GM15510 (cell line): ENCODE data around the gene DCBLD1.

ENCODE experiments used
- POLR2A ChIP-seq: IDR thresholded peaks from 3 replicates; pipeline ENCODE4 v1.6.1; 2011; ENCODE audit warnings: borderline replicate concordance; ENCODE audit not compliant: insufficient read length; ENCODE audit errors: extremely low read depth

Gene DCBLD1

DNA sequence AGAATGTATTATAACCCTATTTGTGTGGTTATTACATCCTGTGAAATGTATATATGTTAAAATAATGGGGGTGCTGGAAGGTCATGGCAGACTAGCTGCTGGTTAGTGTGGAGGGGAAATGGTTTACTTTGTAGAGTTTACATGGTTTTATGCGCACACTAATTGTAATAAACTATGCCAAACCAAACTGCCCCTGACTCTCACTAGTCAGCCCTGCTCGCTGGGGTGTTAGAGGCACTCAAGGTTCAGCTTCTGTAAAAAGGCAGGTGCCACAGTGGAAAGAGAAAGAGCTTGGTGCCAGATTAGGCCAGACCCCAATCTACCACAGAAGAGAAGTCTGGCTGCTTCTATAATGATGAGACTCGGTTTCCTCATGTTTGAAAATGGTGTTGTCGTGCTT, 67.1 kb downstream of the DCBLD1 start:
- TF ChIP-seq POLR2A: no peak

DNA sequence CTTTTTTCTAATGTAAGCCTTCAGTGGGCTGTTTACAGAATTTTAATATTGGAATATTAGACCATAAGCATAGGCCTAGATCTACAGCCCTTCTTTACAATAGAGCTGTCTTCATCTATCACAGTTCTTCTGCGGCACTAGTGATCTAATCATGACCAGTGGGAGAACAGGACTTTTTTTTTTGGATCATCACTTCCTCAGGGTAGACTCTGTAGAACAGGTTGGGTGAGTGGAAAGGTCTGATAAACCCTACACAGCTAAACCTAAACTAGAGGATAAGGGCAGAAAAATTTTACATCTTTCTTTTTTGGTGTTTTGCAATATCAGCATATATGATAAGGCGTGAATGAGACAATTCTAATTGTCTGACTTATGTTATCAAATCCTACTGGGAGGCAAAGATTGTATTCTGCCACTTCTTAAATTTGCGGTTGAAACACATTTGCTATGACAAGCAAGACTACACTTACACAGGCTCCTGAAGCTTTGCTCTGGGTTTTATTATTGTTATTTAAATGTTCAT, 67.7 kb downstream of the DCBLD1 start:
- TF ChIP-seq POLR2A: no peak

DNA sequence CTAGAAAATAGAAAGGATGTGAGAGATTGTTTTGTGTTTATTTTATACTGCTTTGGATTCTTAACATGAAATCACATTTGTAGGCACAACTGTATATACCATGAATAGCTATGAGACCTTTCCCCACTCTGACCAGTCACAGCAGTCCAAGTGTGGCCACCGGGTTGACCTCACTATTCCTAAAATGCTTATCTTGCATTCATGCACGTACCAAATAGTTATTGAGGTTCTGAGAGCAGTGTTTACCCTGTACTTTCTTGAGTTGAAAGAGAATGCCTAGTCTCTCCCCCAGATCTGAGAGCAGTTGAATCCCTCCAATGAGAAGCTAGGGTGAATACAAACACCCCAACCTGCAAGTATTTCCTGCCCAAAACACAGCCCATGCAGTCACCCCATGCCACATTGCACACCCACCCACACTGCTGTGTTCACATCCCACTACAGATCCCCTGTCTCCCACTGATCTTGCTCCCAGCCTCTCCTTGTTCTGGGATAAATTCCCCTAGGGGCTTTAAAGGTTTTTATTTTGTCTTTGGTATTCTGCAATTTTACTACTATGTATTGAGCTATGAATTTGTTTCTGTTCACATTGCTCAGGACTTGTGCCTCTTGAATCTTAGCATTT, 68.3 kb downstream of the DCBLD1 start:
- TF ChIP-seq POLR2A: no peak

DNA sequence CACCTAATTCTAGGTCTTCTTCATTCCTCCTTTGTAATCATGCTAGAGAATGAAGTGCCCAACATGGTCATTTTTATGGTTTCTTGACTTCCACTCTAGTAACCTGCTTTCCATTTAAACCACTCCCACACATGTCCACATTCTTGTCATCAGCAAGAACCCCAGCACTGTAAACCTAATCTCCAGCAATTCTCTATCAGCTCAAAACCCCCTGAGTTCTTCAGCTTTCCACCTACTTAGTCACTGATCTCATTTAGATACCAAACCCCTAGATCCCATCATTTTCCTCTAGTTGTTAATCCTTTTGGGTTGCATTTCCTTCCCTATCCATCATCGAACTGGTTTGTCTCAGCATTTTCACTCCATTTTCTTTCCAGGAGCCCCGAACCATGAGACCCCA, 70.1 kb downstream of the DCBLD1 start:
- TF ChIP-seq POLR2A: no peak

DNA sequence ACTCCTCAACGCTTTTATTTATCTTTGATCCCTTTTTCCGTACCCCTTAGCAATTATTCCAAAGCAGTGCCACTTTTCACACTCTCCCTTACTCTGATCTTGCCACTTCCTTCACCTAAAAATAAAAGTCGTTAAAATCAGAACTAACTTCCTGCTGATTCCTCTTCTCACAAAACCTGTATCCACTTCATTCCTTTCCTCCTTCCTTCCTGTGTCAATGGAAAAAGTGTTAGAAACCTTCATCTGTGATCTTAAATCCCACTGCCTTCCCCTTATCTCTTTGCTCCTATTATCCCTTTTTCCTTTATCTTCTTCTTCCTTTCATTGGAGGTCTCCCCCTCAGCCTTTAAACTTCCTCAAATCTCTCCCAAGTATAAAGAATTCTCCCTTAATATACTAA, 70.7 kb downstream of the DCBLD1 start:
- TF ChIP-seq POLR2A: no peak

DNA sequence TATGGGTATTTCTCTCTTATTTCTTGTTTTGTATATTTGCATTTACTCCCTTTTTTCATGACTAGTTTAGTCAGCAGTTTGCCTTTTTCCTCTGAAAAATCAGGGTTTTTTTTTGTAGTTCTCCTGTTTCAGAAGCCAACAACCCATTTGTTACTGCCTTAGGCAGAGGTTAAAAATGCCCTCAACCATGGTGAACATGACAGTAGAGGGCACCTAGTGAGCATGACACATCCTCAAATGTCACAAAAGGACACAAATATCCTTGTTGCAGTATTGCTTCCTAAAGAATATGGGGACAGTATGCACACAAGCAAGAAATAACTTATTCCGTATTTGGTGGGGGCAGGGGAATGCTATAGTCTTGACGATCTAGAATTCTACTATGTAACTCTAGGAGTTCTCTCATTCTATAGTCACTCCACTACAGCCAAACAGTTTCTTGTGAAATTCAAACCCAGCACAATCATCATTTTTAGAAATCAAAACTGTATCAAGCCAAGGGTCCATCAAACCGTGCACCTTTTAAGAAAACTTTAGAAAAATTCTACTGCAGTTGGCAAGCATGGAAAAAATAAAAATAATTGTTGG, 72.9 kb downstream of the DCBLD1 start:
- TF ChIP-seq POLR2A: no peak

DNA sequence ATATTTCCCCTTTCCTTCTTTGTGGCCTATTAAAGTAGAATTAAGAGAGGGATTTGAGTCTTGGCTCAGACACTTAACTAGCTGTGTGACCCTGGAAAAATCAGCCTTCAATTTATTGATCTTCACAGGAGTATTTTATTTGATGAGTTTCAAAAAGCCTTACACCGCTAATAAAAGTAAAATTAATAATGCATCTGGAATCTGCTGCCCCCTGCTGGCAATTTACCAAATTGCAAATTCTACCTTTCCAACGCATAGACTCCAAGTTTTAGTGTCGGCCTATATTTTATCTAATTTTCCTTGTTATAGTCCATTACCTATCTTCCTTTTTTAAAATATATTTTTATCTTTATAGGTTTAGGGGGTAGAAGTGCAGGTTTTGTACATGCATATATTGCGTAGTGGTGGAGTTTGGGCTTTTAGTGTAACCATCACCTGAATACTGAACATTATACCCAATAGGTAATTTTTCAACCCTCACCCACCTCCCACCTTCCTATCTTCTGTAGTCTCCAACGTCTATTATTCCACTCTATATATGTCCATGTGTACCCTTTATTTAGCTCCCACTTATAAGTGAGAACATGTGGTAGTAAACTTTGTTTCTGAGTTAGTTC, 73.5 kb downstream of the DCBLD1 start:
- no peak for TF ChIP-seq POLR2A

DNA sequence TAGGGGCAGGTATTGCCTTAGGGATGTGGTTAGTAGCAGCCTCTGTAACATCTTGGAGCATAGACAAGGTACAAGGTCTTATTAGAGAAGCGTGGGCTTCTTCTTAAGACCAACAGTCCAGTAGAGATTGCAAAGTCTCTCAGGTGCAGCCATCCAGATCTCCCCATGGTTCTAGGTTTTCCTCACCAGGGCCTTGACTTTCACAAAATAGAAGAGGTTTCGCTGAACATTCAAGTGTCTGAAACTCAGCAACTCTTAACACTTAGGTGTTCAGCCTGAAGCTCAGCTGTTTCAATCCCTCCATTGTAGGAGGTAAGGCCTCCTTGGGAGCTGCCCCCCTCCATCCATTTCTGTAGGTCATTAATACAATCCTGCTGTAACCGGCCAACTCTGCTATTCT, 75.5 kb downstream of the DCBLD1 start:
- no peak for TF ChIP-seq POLR2A

DNA sequence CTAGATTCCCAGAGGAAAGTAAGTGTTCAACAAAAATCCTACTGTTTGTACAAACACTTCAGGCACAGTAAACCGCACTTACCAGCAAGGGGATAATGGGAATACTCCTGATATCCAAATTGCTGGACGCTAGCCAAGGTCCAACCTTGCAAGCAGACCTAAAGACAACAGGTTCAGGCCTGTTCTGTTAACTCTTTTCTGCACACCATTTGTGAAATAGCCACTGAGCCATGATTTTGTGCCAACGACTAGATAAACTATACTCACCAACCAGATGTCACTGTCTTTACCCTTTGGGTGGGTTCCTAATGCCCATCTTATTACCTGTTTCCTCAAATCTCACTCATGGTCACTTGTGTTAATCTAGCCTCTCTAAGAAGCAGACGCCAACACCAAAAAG, 76.3 kb downstream of the DCBLD1 start:
- TF ChIP-seq POLR2A: no peak

DNA sequence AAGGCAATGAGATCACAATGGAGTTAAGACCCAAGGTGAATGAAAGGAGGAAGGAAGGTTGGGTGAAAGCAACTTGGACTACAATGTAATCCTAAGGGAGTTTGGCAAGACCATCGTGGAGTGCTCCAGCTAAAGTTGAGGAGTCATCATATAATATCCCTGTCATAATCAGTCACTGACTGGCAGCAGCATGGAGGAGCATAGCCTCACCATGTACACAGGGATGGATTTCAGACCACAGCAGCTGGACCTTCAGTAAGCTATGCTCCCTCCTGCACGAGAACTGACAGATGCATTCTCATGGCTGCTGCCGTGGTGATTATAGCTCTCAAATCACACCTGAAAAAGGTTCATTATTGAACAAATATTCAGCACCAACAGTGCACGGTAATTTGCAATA, 76.8 kb downstream of the DCBLD1 start:
- no peak for TF ChIP-seq POLR2A

DNA sequence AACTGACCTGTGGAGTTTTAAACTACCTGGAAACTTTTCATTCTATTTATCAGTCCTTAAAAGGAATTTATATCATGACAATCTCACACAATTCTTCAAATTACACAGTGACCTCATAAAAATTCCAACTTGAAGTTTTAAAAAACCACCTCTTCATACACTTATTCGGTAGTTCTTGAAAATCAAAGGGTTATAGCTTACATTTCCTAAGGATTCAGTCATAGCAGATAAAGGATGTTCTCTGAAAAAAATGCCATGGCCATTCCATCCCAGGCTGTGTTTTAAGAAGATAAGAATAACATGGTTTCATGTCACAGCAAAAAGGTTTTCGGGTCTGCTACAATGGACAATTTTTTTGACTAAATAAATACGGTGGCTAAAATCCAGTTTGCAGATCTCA, 78.7 kb downstream of the DCBLD1 start:
- TF ChIP-seq POLR2A: no peak

DNA sequence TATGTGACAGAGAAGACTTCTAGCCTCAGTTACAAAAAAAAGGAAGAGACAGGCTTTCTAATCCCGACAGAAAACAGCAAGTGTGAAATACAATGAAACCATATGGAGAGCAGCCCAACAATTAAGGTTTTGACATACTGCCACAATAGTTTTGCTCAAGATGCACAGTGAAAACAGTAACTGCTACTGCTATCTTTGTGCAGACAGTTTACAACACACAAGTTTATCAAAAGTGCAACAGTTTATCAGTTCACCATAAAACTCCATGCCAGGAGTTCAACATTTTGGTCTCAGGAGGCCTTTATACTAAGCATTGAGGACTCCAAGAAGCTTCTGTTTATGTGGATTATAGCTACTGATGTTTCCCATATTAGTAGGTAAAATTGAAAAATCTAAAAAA, 82.2 kb downstream of the DCBLD1 start:
- no peak for TF ChIP-seq POLR2A

DNA sequence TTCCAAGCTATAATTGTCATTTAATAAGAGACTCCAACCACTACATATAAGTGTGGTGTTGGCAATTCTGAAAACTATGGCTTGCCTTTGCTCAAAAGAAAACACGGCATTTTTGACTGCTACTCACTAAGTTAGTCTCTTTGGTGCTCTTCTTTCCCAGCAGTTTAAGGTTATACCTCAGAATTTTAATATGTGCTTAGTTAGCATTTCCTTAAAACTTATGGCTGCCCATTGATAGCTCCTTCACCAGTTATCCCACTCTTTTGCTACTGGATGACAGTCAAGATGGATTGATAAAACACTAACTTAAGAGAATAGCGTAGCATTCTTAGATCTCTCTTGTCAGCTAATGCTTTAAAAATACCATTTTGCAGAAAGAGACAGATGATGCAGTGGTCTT, 85.8 kb downstream of the DCBLD1 start:
- no peak for TF ChIP-seq POLR2A

DNA sequence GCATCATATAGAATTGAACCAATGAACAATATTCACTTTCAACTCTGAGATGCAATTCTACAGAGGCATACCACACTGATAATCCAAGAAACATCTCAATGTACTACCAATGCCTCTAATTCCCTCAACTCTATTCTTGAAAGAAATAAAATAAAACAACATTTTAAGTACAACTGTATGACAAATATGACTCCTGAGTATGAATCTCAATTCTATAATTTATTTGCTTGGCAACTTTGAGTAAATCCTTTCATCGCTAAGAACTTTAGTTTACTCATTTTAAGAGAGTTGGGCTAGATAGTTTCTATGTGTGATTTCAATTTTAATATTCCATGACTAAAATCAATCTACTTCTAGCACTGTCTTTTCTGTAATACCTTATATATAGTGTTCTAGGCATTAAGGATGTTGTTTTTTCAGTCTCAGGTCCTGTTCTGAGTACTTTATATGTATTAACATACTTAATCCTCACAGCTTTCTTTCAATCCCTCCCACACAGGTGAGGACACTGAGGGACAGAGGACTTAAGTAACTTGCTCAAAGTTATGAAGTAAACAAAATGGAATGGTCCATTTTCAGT, 86.4 kb downstream of the DCBLD1 start:
- TF ChIP-seq POLR2A: no peak

DNA sequence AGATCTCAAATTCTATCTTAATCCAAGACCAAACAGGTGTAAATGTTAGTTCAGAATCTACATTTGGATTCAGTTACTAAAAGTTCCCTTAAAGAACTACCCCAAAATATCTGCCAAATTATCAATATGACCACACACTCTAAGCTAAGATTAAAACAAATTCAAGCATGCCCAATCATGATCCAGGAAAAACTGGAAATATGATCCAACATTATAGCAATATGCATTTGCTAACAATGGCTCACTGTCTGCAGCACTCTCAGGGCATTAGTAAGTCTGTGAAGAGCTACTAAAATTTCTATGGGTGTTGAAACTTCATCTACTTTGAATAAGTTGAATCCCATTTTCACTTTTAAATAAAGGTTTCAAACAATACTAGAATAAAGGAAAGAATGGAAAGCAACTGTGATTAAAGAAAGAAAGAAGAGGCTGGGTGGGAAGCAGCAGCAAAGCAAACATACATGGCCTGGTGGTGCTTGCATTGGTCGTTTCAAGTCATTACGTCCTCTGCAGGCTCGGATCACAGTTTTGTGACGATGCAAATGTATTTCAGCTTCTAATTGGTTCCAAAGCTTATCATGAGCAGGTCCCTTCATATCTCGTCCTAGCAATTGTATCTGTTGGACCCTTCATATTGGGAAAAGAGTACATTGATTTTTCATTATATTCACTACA, 90.7 kb downstream of the DCBLD1 start:
- TF ChIP-seq POLR2A: no peak
